HEK293T (cell line): ENCODE measurements around the gene CUL3.
"Not testable (repeated sequence)": the region's sequence is repeated elsewhere in the genome, so short reads cannot be mapped to it uniquely, and the experiment has no call there.

Experiments used
- ARNT ChIP-seq: fragments of 450-650 bp; IDR thresholded peaks from 2 replicates; pipeline ENCODE4 v1.6.1; 2017; ENCODE audit warnings: mild to moderate bottlenecking
- BHLHE40 ChIP-seq: fragments of 450-650 bp; IDR thresholded peaks from 2 replicates; pipeline ENCODE4 v1.6.1; 2016; ENCODE audit warnings: mild to moderate bottlenecking, moderate library complexity, borderline replicate concordance
- ELF4 ChIP-seq: fragments of 450-650 bp; IDR thresholded peaks from 2 replicates; pipeline ENCODE4 v1.6.1; 2017; ENCODE audit warnings: antibody characterized with exemption
- FOXA1 ChIP-seq: fragments of 450-650 bp; IDR thresholded peaks from 2 replicates; pipeline ENCODE4 v1.6.1; 2016; ENCODE audit warnings: mild to moderate bottlenecking
- FOXK2 ChIP-seq: fragments of 450-650 bp; IDR thresholded peaks from 2 replicates; pipeline ENCODE4 v1.6.1; 2016; ENCODE audit warnings: mild to moderate bottlenecking
- FOXM1 ChIP-seq: fragments of 450-650 bp; IDR thresholded peaks from 2 replicates; pipeline ENCODE4 v1.6.1; 2017; ENCODE audit warnings: mild to moderate bottlenecking, borderline replicate concordance
- NFRKB ChIP-seq: fragments of 450-650 bp; IDR thresholded peaks from 2 replicates; pipeline ENCODE4 v1.6.1; 2016; ENCODE audit warnings: mild to moderate bottlenecking, moderate library complexity
- PKNOX1 ChIP-seq: fragments of 450-650 bp; IDR thresholded peaks from 2 replicates; pipeline ENCODE4 v1.6.1; 2016
- SP1 ChIP-seq: fragments of 450-650 bp; IDR thresholded peaks from 2 replicates; pipeline ENCODE4 v1.6.1; 2017
- SUZ12 ChIP-seq: fragments of 450-650 bp; IDR thresholded peaks from 2 replicates; pipeline ENCODE4 v1.6.1; 2016; ENCODE audit warnings: mild to moderate bottlenecking
- TARDBP ChIP-seq: fragments of 450-650 bp; IDR thresholded peaks from 2 replicates; pipeline ENCODE4 v1.6.1; 2016

DNA sequence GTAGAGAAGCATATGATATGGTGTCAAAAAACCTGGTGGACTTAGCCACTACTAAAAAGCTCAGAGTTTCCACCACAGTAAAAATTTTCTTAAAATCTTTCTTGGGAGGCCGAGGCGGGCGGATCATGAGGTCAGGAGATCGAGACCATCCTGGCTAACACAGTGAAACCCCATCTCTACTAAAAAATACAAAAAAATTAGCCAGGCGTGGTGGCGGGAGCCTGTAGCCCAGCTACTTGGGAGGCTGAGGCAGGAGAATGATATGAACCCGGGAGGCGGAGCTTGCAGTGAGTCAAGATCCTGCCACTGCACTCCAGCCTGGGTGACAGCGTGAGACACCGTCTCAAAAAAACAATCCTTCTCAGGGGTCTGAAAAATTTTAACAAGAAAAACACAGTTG is 62.7 kb downstream of the CUL3 start:
- not testable (repeated sequence) for TF ChIP-seq SP1, FOXM1, FOXK2, SUZ12, ELF4, PKNOX1, FOXA1, TARDBP, BHLHE40, NFRKB, ARNT
